Activated CD4-positive, alpha-beta T cell treated with anti-CD3 and anti-CD28 coated beads, Interleukin-2, amount 50 U/mL, for 16 hours (primary cell): ENCODE measurements around the gene KCNA1.
A peak's percentile ranks its signal among the peaks of the same experiment; 100 is the strongest.
"Not testable (repeated sequence)": the region's sequence is repeated elsewhere in the genome, so short reads cannot be mapped to it uniquely, and the experiment has no call there.

Experiments
- DNase-seq: peaks from one replicate; pipeline ENCODE4 v3.0.0-alpha.2; 2020

The KCNA1 gene

GRCh38 chr12:4909734-4910501, at the start of gene KCNA1:
Gene KCNA1 (plus strand): TSS chr12:4909905. CDS start chr12:4911379, 1,474 bp downstream.
- DNase-seq, result no peak

DNA sequence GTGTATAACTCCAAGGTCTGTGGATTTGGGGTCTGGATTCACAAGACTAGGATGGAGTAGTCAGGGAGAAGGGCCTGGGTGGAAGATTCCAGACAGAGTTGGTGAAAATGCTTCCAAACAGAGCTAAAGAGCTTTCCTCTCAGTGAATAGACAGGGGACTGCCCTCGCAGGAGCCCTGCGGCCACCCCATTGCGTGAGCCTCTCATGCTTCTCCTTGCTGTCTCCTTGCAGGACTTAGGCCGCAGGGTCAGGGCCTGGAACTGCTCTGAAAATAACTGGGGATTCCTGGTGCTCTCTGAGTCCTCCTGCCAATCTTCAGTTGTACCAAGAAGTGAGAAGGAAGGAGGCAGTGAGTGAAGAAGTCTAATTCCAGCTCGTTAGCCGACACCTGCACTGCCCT, 49.0 kb upstream of the KCNA1 start:
- DNase-seq, result no peak

GRCh38 chr12:4862809-4863208, 46.9 kb upstream of the KCNA1 start:
- peak; percentile 12 for DNase-seq

DNA sequence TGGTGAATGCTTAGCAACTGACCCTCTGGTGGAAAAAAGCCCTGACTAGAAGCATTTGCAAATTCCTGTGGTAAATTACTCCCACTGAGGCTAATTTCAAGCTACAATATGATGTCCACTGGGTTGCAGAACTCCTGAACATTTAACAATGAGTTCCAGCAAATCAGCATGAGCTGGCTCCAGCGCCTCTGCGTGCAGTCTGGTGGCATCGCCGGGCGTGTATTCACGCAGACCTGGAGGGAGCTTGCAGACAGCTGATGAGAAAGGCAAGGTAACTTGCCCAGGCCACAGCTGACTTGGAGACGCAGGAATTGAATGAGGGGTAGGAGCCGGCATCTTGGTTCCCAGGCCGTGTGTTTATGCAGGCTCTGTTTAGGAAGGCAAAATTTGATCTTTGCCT, 45.1 kb upstream of the KCNA1 start:
- no peak for DNase-seq

GRCh38 chr12:4865246-4865645, 44.5 kb upstream of the KCNA1 start:
- no peak for DNase-seq

DNA sequence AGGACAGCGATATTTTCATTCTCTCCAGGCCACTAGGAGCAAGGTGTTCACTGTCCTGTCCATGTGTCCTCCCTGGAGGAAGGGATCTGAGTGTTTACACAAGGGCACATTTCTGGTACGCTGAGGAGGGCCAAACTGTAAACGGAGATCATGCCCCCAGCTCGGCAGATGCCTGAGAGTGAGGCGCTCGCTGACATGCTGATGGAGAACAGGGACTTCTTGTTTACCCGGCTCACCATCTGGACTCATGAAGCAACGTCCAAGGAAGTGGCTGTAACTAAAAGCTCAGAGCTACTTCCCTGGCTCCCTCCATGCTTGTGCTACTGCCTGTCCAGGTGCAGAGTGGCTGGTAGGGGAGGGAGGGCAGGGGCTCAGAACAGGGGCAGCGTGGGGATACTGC, 43.4 kb upstream of the KCNA1 start:
- DNase-seq, result no peak

GRCh38 chr12:4867384-4867783, 42.3 kb upstream of the KCNA1 start:
- DNase-seq, result no peak

DNA sequence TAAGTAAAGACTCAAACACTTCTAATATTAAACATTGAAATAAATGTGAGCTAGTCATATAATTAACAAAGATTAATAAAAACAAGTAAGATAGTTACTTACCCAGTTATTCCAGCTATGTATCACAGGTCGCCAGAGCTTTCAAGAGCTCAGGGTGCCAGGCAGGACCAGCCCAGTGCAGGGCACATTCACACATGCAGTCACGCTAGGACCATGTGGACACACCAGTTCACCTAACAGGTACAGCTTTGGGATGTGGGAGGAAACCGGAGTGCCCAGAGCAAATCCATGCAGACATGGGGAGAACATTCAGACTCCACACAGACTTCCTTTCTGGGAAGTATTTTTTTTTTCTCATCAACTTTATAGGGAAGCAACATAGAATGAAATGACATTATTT, 39.3 kb upstream of the KCNA1 start:
- DNase-seq, result no peak

DNA sequence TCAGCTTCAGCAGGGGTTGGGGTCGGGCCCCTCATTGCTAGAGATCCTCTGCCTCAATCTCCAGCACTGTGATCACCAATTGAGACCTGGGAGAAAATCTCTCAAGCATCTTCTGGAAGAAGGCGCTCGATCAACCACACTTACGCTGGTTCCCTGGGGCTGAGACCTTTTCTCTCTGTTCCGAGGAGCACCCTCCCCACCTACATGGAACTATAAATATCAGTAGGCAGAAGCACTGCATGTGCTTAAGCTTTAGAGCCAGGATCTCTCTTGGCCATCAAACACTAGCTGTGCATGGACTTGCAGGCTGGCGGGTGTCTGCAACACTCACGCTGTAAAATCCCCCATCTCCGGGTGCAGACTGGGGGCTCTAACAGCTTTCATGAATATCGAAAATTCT, 38.2 kb upstream of the KCNA1 start:
- DNase-seq, result no peak

DNA sequence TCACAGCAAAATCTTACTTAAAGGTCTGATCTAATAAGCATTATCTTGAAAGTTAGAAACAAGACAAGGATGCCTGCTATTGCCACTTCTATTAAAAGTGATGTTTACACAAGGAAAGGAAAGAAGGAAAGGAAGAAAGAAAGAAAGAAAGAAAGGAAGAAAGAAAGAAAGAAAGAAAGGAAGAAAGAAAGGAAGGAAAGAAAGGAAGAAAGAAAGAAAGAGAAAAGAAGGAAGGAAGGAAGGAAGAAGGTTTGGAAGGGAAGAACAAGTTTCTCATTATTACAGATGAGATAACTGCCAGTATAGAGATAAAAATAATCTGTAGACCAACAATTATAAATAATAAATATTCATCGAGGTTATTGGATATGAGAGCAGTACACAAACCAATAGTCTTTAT, 35.8 kb upstream of the KCNA1 start:
- DNase-seq, result no peak

DNA sequence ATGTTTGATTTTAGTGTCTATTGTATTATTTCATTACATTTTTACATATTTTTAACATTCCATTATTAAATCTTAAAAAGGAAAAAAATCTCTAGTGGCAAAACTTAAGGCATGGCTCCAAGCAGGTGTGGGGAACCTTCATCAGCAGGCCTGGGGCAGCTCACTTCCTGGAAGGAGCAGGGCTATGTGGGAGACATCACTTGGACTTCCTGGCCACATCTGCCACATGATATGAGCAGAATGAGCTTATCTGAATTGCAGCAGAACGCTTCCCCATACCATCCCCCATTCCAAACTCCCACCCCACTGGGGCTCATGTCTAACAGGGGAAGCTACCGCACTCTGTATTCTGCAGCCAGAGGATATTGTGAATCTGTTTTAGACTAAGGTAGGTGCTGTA, 35.0 kb upstream of the KCNA1 start:
- DNase-seq, result no peak

- not testable (repeated sequence) for DNase-seq
Measured at GRCh38 chr12:4879481-4879880, 30.2 kb upstream of the KCNA1 start.

GRCh38 chr12:4881266-4882064, 28.2 kb upstream of the KCNA1 start:
- no peak for DNase-seq

DNA sequence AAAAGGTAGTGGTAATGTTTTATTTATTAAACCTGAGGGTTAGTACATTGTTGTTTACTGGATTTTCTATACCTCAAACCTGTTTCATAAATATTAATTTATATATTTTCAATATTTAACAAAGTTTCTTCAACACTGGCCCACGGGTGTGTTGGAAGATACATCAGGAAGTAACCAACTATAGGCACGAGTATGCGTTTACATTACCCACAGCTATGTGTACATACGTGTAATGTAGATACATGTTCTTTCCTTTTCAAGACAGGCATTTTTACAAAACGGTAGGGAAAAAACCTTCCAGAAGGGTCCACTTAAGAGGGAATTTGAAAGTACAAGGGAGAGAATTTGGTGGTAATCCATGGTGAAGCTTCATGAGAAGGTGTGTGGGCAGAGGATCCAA, 17.8 kb upstream of the KCNA1 start:
- no peak for DNase-seq

- no peak for DNase-seq
Measured at GRCh38 chr12:4892418-4892817, 17.3 kb upstream of the KCNA1 start.

DNA sequence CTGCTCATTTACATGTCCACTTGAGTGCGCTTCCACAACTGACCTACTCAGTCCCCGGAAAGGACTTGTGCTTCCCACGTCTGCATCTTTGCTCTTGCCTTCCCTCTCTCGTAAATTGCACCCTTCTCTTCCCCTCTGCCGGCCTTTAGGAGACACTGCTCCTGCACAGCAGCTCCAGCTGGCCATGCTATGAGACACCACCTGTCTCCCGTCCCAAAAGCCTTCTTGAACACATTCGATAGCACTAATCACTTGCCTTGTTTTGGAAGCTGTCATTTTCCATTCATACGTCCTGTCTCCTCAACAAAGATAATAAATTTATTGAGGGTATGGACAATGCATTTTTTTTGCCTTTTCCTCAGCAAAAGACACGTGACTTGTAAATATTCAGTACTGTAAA, 15.7 kb upstream of the KCNA1 start:
- no peak for DNase-seq

GRCh38 chr12:4899364-4899763, 10.3 kb upstream of the KCNA1 start:
- DNase-seq, result no peak

GRCh38 chr12:4900327-4900726, 9.4 kb upstream of the KCNA1 start:
- DNase-seq, result no peak

DNA sequence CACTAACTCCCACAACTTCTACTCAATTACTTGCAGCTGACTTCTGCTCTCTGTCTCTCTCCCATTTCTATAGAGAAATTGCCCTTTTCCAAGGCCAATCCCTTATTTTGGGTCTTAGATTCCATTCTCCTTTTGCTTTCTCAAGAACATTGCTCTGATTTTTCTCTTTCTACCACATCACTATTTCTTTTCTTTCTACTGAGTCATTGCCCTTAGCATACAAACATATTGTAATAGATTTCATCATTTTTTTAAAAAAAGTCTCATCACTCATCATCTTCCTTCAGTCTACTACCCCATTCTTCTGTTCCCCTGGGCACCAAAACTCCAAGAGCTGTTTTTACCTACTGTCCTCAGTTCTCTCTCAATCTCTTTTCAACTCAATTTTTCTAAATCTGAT, 4.4 kb upstream of the KCNA1 start:
- DNase-seq, result no peak

- peak; percentile 15 for DNase-seq
Measured at GRCh38 chr12:4908684-4909409, 858 bp upstream of the KCNA1 start.

DNA sequence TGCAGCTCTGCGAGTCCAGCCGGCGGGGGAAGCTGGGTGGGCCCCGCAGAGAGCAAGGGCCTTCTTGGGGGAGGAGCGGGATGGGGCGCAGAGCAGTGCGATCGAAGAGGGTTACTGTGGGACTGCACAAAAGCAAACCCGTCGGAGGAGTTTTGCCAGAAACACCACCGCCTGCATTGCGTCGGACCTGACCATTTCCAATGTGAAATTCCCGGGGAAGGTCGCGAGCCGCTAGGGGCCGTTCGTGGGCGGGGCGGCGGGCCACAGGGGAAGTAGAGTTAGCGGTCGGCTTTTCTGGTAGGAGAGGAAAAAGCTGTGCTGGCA, 333 bp upstream of the KCNA1 start:
- DNase-seq, result no peak

DNA sequence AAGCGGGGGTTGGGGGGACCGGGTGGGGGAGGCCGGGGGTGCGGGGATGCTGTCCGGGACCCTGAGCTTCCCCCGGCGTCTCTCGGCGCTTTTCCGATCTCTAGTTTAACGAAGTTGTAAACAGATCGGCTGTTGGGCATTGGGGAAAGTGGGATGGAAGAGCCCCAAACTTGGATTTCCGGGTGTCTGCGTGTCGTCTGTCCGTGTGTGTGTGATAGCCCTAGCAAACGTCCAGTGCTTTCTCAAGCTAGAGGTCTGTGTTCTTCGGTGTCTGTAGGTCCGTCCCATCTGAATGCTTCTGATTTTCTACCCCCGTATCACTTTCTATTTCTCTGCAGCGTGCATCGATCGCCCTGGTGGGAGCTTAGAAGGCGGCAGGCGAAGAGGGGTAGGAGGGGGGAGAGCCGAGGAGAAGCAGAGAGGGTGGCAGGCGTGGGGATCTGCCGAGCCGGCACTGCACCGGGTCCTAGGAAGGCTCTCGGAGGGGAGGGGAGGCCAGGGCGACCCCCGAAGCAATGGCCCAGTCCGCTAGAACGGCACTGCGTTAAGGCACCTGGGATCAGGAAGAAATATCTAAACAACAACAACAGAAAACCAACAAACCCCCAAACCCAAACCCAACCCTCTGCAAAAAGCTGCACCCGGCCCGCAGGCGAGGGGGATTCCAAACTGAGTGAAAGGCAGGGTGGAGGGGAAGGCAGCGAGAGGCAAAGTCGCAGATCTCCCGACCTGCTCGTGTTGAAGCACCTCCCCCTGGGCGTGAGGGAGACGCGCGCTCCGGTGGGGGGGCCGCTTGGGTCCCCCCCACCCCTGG, 1.0 kb downstream of the KCNA1 start:
- no peak for DNase-seq
